H9 (cell line): ENCODE measurements around the gene CCSER1. TPM values are rescaled to one million over a fixed set of nuclear protein-coding genes. Genes with fewer than 3 reads are reported as not detected.

Experiments used
- DNase-seq: peaks from one replicate; pipeline ENCODE4 v3.0.0-alpha.2; 2017
- H2AFZ ChIP-seq: one replicate; pipeline ENCODE4 v1.6.1; 2013; ENCODE audit warnings: mild to moderate bottlenecking, low read length, control low read depth, moderate library complexity
- H2AK5ac ChIP-seq: 2 replicates; pipeline ENCODE4 v1.6.1; 2013; ENCODE audit warnings: low read length, control low read depth, mixed read lengths; ENCODE audit not compliant: insufficient read length
- H2BK120ac ChIP-seq: one replicate; pipeline ENCODE4 v1.6.1; 2013; ENCODE audit warnings: low read depth, mild to moderate bottlenecking, low read length, control low read depth, inconsistent platforms; ENCODE audit not compliant: poor library complexity, severe bottlenecking
- H2BK12ac ChIP-seq: 2 replicates; pipeline ENCODE4 v1.6.1; 2013; ENCODE audit warnings: low read length, control low read depth, mixed read lengths, low read depth; ENCODE audit not compliant: insufficient read length
- H2BK15ac ChIP-seq: 2 replicates; pipeline ENCODE4 v1.6.1; 2013; ENCODE audit warnings: low read depth, low read length, control low read depth
- H2BK20ac ChIP-seq: one replicate; pipeline ENCODE4 v1.6.1; 2013; ENCODE audit warnings: low read depth, mild to moderate bottlenecking, low read length, control low read depth, inconsistent platforms; ENCODE audit not compliant: poor library complexity, severe bottlenecking
- H2BK5ac ChIP-seq: 2 replicates; pipeline ENCODE4 v1.6.1; 2013; ENCODE audit warnings: low read length, control low read depth, mixed read lengths; ENCODE audit not compliant: insufficient read length
- H3K14ac ChIP-seq: 2 replicates; pipeline ENCODE4 v1.6.1; 2013; ENCODE audit warnings: low read length, control low read depth; ENCODE audit not compliant: insufficient read depth
- H3K18ac ChIP-seq: 2 replicates; pipeline ENCODE4 v1.6.1; 2013; ENCODE audit warnings: low read depth, mild to moderate bottlenecking, mixed read lengths, low read length, control low read depth; ENCODE audit not compliant: insufficient read length
- H3K23ac ChIP-seq: 2 replicates; pipeline ENCODE4 v1.6.1; 2013; ENCODE audit warnings: low read length, control low read depth, mixed read lengths, low read depth; ENCODE audit not compliant: insufficient read length
- H3K23me2 ChIP-seq: 2 replicates; pipeline ENCODE4 v1.6.1; 2013; ENCODE audit warnings: low read depth, mild to moderate bottlenecking, mixed read lengths, low read length, control low read depth; ENCODE audit not compliant: insufficient read length, poor library complexity, severe bottlenecking
- H3K27ac ChIP-seq: 2 replicates; pipeline ENCODE4 v1.5.1; 2013; ENCODE audit warnings: low read length, control low read depth, mixed read lengths, low read depth; ENCODE audit not compliant: insufficient read length
- H3K27me3 ChIP-seq: 2 replicates; pipeline ENCODE4 v1.6.1; 2013; ENCODE audit warnings: low read length, control low read depth, inconsistent platforms; ENCODE audit not compliant: insufficient read depth
- H3K4ac ChIP-seq: 2 replicates; pipeline ENCODE4 v1.6.1; 2013; ENCODE audit warnings: low read depth, mild to moderate bottlenecking, control low read depth, inconsistent platforms, low read length, moderate library complexity
- H3K4me1 ChIP-seq: 2 replicates; pipeline ENCODE4 v1.6.1; 2013; ENCODE audit warnings: low read length, control low read depth, inconsistent platforms; ENCODE audit not compliant: insufficient read depth
- H3K4me2 ChIP-seq: 2 replicates; pipeline ENCODE4 v1.6.1; 2013; ENCODE audit warnings: low read length, control low read depth, mixed read lengths; ENCODE audit not compliant: insufficient read length, insufficient read depth
- H3K56ac ChIP-seq: 2 replicates; pipeline ENCODE4 v1.6.1; 2013; ENCODE audit warnings: low read depth, mild to moderate bottlenecking, mixed read lengths, low read length, control low read depth; ENCODE audit not compliant: insufficient read length
- H3K79me1 ChIP-seq: 2 replicates; pipeline ENCODE4 v1.6.1; 2013; ENCODE audit warnings: low read depth, mild to moderate bottlenecking, moderate library complexity, low read length, control low read depth, inconsistent platforms; ENCODE audit not compliant: insufficient read depth, poor library complexity, severe bottlenecking
- H3K79me2 ChIP-seq: 2 replicates; pipeline ENCODE4 v1.6.1; 2013; ENCODE audit warnings: low read length, control low read depth, inconsistent platforms; ENCODE audit not compliant: insufficient read depth
- H3K9ac ChIP-seq: 2 replicates; pipeline ENCODE4 v1.6.1; 2013; ENCODE audit warnings: low read length, control low read depth, mixed read lengths; ENCODE audit not compliant: insufficient read length; ENCODE audit errors: extremely low read depth
- H3K9me3 ChIP-seq: one replicate; pipeline ENCODE4 v1.6.1; 2013; ENCODE audit warnings: low read depth, low read length, inconsistent platforms; ENCODE audit not compliant: control insufficient read depth
- H3T11ph ChIP-seq: one replicate; pipeline ENCODE4 v1.6.1; 2013; ENCODE audit warnings: mild to moderate bottlenecking, low read length, control low read depth, inconsistent platforms
- H4K20me1 ChIP-seq: one replicate; pipeline ENCODE4 v1.6.1; 2013; ENCODE audit not compliant: control insufficient read depth, insufficient read length, insufficient read depth
- H4K5ac ChIP-seq: 2 replicates; pipeline ENCODE4 v1.6.1; 2013; ENCODE audit warnings: low read depth, mild to moderate bottlenecking, mixed read lengths, low read length, control low read depth; ENCODE audit not compliant: insufficient read length
- H4K8ac ChIP-seq: replicated peaks from 2 replicates; pipeline ENCODE4 v1.6.1; 2013; ENCODE audit warnings: low read length, control low read depth, mixed read lengths, low read depth; ENCODE audit not compliant: insufficient read length
- H4K91ac ChIP-seq: 2 replicates; pipeline ENCODE4 v1.6.1; 2013; ENCODE audit warnings: low read depth, mild to moderate bottlenecking, moderate library complexity, mixed read lengths, low read length, control low read depth; ENCODE audit not compliant: insufficient read length
- H3K27ac Mint-ChIP-seq, 3 experiments: 2 replicates in 2 of 3; 3 replicates in 1 of 3; pipeline ENCODE4 v1.8.0; 2020 to 2021; ENCODE audit warnings: mixed read lengths in 3 of 3, mild to moderate bottlenecking in 1 of 3, moderate library complexity in 1 of 3
- H3K27me3 Mint-ChIP-seq: 2 replicates; pipeline ENCODE4 v1.8.0; 2021; ENCODE audit warnings: low read depth, mild to moderate bottlenecking, moderate library complexity, mixed read lengths
- H3K36me3 Mint-ChIP-seq, 3 experiments: 2 replicates in 2 of 3; 3 replicates in 1 of 3; pipeline ENCODE4 v1.8.0; 2020 to 2021; ENCODE audit warnings: low read depth in 3 of 3, mixed read lengths in 3 of 3; ENCODE audit not compliant: insufficient read depth in 1 of 3
- H3K4me1 Mint-ChIP-seq, 2 experiments: 2 replicates each; pipeline ENCODE4 v1.8.0; 2020; ENCODE audit warnings: mixed read lengths in 2 of 2
- H3K4me3 Mint-ChIP-seq, 2 experiments: 2 replicates in 1 of 2; 3 replicates in 1 of 2; pipeline ENCODE4 v1.8.0; 2020 to 2021; ENCODE audit warnings: mild to moderate bottlenecking in 2 of 2, mixed read lengths in 2 of 2, moderate library complexity in 1 of 2
- H3K9me3 Mint-ChIP-seq, 2 experiments: 2 replicates in 1 of 2; 3 replicates in 1 of 2; pipeline ENCODE4 v1.8.0; 2020; ENCODE audit warnings: mild to moderate bottlenecking in 2 of 2, mixed read lengths in 2 of 2, moderate library complexity in 1 of 2
- CTCF ChIP-seq: fragments of 200-600 bp; sonication (generic); conservative IDR thresholded peaks from 3 replicates; pipeline ENCODE4 v1.8.0; 2021; ENCODE audit warnings: antibody characterized with exemption, mild to moderate bottlenecking
- WGBS: extraction: QIAGEN DNeasy Blood & Tissue Kit; methylation state at CpG from one replicate; pipeline ENCODE4 v1.1.7; 2013; ENCODE audit warnings: missing lambda C conversion rate, low lambda C conversion rate, mixed read lengths; ENCODE audit not compliant: insufficient read length; ENCODE audit errors: extremely low coverage; 5-methylcytosine and 5-hydroxymethylcytosine counted together
- total RNA-seq: library from RNA; stranded (reverse); gene quantifications from 2 replicates; pipeline ENCODE4 v1.2.1, GENCODE V29; 2021

Gene CCSER1
- total RNA-seq, 1 experiment from 2014 or later, result 0.37 TPM

DNA sequence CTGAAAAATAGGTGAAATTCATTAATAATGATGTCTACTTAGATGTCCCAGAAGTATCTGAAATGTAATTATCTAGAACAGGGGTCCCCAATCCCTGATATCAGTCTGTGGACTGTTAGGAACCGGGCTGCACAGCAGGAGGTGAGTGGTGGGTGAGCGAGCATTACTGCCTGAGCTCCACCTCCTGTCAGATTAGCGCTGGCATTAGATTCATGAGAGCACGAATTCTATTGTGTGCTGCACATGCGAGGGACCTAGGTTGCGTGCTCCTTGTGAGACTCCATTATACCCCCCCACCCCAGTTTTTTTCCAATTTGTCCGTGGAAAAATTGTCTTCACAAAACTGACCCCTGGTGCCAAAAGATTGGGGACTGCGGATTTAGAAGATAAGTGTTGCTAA, 458.8 kb downstream of the CCSER1 start:
- Mint-ChIP-seq H3K9me3 (peaks cover 5% of the 10 kb centered on the region in 2 experiments; a peak in 2 of 5 replicates), H3K4me3 (no peak overlapping the region), H3K36me3 (peaks cover 0 to 5% (median 5%) of the 10 kb centered on the region in 3 experiments; a peak in 2 of 7 replicates), H3K27ac (no peak overlapping the region), H3K27me3 (no peaks in the 10 kb centered on the region), H3K4me1 (peaks cover 7 to 14% of the 10 kb centered on the region in 2 experiments)
- Histone ChIP-seq H2BK20ac (no peak overlapping the region), H2BK12ac (no peak overlapping the region), H2BK120ac (no peak overlapping the region), H4K91ac (no peak overlapping the region), H3K9me3 (no peaks in the 10 kb centered on the region), H2AFZ (no peak overlapping the region), H3K27me3 (no peaks in the 10 kb centered on the region), H2AK5ac (no peak overlapping the region), H3K23ac (no peak overlapping the region), H3K4me1 (no peaks in the 10 kb centered on the region), H3K23me2 (no peaks in the 10 kb centered on the region), H3K27ac (no peak overlapping the region), H3K4me2 (no peak overlapping the region), H3K56ac (no peak overlapping the region), H3K4ac (no peak overlapping the region), H4K5ac (no peak overlapping the region), H2BK5ac (no peak overlapping the region), H2BK15ac (no peak overlapping the region), H3K79me1 (no peaks in the 10 kb centered on the region), H3T11ph (no peak overlapping the region), H3K18ac (no peak overlapping the region), H3K9ac (no peak overlapping the region), H4K8ac (no peak overlapping the region), H3K79me2 (no peaks in the 10 kb centered on the region), H4K20me1 (no peaks in the 10 kb centered on the region), H3K14ac (no peak overlapping the region)
- DNase-seq, result no peak
- TF ChIP-seq CTCF, result no peak
- no CpG with 5 or more reads among the region's 8 CpGs for WGBS
